GM12873 (cell line): ENCODE results near the gene TUBE1.

Source experiments
- TF ChIP-seq, protein P1 (sequence below): IDR thresholded peaks from 2 replicates; pipeline ENCODE4 v1.5.1; 2012; ENCODE audit warnings: low read depth, mild to moderate bottlenecking, moderate library complexity, low read length, control low read depth; ENCODE audit not compliant: insufficient read depth; ENCODE audit errors: missing control alignments

Gene TUBE1

DNA sequence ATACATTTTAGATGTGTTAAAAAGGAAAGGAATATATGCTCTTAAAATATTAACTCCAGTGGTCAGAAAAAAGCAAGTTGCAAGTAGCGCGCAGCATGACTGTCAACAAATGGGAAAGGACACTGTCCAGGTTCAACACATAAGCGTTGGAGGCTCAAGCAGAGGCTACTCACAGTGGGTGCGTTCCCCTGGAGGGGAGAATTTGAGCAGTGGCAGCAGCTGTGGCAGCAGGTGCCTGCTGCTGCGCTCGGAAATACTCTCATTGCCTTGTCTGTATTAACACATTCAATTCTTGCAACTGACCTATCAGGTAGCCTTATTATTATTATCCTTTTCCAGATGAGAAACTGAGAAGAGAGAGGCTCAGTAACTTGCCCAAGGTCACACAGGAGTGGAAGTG, 55.3 kb downstream of the TUBE1 start:
- TF ChIP-seq, protein P1, sequence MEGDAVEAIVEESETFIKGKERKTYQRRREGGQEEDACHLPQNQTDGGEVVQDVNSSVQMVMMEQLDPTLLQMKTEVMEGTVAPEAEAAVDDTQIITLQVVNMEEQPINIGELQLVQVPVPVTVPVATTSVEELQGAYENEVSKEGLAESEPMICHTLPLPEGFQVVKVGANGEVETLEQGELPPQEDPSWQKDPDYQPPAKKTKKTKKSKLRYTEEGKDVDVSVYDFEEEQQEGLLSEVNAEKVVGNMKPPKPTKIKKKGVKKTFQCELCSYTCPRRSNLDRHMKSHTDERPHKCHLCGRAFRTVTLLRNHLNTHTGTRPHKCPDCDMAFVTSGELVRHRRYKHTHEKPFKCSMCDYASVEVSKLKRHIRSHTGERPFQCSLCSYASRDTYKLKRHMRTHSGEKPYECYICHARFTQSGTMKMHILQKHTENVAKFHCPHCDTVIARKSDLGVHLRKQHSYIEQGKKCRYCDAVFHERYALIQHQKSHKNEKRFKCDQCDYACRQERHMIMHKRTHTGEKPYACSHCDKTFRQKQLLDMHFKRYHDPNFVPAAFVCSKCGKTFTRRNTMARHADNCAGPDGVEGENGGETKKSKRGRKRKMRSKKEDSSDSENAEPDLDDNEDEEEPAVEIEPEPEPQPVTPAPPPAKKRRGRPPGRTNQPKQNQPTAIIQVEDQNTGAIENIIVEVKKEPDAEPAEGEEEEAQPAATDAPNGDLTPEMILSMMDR, result no peak

DNA sequence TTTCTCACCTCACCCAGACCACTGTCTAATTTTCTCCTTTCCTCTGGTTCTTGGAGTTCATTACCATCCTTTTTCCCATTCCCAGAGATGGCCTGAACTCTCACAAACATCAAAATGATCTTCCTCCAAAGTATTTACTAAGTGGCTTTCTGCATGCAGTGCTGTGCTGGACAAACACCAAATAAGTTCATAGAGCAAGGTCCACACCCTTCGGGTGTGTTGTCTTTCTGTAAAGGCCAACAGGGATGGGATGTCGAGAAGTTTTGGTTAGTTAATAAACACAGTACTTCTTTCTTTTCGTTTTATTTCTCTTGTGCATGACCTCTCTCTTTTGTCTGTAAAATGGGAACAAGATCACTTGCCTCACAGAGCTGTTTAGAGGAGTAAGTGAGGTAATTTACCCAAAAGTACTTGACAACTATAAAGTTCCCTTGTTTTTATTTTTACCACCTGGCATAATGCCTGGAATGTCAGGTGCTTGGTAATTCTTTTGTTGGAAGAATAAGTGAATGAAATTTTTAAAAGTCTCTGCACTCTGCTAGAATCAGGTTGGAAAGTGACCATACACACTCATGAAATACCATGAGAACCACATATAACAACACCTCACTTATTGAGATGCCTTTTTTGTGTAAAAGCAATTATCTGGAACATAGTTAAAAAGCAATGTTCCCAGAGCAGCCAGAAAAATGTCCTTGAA, 56.2 kb downstream of the TUBE1 start:
- TF ChIP-seq, protein P1, result no peak

DNA sequence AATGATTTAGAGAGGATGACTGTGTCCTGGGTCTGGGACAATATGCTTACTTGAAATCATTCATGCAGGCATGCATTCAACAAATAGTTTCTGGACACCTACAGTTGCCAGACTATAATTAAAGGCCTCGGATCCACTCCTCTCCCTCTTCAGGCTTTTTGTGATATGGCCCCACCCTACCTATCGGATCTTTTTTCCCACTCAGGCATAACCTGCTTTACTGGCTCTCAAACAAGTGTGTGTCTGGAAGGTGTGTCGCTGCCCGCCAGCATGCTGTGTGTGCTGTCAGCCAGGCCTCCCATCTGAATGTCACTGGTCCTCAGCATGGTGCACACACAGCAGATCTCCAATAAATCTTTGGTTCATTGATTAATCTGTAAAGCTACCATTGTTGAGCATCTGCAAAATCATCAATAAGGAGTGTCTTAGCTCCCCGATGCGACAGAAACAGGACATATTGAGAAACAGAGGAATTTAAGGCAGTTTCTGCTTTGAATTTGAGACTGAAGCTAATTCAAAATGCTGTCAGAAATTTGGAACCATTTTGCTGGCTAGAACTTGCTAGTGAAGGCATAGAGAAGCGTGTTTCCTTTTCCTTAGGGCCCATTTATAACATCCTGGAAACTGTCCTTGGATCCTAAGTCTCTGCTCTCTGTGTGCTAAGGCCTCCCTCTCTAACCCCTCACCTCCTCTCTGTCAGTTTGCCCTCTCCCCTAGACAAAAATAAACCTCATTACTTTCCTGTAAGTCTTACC, 56.9 kb downstream of the TUBE1 start:
- TF ChIP-seq, protein P1, result no peak

DNA sequence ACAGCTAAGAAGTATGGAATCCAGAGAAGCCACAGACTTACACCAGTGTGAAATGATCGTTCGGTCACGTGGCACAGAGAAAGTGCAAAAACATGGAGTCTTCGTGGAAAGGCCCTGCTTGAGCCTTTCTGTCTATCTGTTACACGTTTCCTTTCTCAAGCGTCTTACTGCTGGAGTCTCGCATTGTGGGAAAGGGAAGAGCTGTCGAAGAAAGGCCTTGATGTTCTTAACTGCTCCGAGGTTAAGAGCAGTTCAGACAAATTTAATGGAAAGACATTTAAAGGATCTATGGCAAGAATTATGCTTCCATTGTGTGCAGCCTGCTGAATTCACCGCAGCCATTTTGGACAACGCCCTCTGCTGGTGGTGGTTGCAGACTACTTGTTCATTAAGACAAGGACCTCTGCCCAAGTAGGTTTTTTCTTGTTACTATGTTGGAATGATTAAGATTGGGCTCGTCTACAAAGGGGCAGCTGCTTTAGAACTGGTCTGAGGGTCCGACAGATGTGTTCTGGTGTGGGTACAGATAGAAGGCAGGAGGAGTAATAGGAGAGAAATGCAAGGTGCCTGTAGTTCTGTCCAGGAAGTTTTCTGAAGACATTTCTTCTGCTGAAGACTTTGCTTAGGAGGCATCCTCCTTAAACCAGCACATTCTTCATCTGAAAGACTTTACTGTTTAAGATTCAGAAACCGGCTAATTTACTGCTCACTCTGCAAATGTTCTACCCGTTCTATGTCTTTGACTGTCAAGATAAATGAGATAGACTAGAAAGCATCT, 58.0 kb downstream of the TUBE1 start:
- TF ChIP-seq, protein P1, result peak; percentile 85

DNA sequence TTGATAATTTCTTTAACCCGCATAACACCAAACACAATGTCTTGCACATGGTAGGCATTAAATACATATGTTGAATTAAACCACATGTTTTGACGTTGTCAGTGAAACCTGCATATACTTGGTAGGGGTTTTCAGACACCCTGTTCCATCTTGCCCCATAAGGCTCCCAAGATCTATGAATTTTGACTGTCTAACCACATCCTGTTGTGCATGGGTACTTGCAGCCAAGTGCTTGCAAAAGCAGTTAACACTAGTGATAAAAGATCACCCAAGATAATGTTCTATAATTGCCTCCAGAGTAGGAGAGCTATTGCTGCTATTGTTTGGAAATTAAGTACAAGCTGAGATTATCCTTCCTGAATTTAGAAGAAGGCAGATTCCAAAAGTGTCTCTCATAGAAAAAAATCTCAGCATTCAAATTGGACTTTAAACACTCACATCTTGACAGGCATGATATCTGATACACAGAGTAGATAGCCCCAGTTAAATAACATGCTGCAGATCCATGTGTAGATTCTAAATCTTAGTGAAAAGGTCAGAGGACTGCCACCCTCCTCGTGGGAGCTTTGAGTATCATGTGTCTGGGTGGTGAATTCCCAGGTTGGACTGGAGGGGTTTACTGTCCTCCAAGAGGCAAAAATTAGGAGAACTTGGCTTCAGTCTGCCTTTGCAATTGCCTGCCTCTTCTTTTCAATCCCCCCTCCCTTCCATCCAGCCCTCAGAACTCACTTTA, 59.2 kb downstream of the TUBE1 start:
- TF ChIP-seq, protein P1, result no peak

DNA sequence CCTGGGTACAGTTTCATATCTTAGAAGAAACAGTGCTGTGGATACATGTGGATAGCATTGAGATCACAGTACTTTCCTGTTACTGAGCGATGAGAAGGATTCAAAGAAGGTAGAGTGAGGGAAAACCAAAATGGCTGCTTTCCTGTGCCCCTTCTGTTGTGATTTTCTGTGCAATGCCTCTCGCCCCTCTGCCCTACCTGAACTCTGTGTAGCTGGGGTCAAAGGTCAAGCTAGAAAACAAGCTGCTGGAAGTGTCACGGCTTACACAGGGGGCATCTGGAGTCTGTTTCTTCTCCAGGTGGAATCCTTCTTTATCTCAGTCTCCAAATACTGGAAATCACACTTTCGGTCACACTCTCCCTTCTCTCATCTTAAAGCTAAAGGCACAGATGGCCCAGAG, 60.3 kb downstream of the TUBE1 start:
- TF ChIP-seq, protein P1, result no peak
